HG02571 (cell line): Measurements from ENCODE around the gene AGAP1.

Source experiments
- ATAC-seq: cut with Tn5 transposase; IDR thresholded peaks from one replicate; pipeline ENCODE4 v1.9.1; 2021; ENCODE audit warnings: mild to moderate bottlenecking, moderate library complexity; ENCODE audit not compliant: unreplicated experiment

Gene AGAP1

GRCh38 chr2:236102971-236103370, 609.1 kb downstream of the AGAP1 start:
- ATAC-seq: no peak

GRCh38 chr2:236103981-236104380, 610.1 kb downstream of the AGAP1 start:
- no peak for ATAC-seq

GRCh38 chr2:236105955-236106607, 612.2 kb downstream of the AGAP1 start:
- no peak for ATAC-seq

- no peak for ATAC-seq
Measured at GRCh38 chr2:236106761-236107160, 612.9 kb downstream of the AGAP1 start.

- no peak for ATAC-seq
Measured at GRCh38 chr2:236107536-236107935, 613.7 kb downstream of the AGAP1 start.

GRCh38 chr2:236107942-236108625, 614.2 kb downstream of the AGAP1 start:
- no peak for ATAC-seq

DNA sequence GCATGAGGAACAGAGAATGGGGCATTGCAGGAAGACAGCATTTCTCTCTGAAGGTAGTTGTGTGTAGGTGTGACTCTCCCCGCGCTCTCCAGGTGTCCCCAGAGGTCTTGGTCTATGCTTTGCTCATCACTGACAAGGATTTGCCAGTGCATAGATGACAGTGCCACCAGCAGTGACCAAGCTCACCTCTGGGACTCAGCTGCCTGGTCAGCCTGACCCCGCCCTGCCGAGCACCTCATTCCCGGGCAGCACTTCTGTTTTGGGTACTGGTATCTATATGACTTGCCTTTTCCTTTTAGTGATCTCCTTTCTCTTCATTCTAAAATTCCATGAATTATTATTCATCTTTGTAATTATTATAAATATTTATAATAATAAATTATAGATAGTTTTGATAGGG, 615.2 kb downstream of the AGAP1 start:
- no peak for ATAC-seq

- no peak for ATAC-seq
Measured at GRCh38 chr2:236109473-236109872, 615.6 kb downstream of the AGAP1 start.

DNA sequence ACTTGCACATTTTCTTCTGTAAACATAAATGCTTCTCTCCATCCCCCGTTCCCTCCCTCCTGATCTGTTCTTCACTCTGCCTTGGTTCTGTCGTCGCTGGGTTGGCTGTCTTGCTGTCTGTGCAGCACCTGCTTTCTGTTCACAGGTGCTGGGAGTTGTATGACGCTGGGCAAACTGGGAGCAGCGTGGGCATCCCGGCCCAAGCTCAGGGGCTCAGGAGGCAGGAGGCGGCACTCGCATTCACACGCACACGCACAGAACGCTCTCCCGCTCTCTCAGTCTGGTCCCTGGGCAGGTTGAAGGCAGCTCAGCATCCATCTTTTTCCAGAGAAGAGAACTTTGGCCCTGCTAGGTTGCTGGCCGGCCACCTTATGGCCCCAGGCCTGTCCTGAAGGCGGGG, 618.6 kb downstream of the AGAP1 start:
- no peak for ATAC-seq

DNA sequence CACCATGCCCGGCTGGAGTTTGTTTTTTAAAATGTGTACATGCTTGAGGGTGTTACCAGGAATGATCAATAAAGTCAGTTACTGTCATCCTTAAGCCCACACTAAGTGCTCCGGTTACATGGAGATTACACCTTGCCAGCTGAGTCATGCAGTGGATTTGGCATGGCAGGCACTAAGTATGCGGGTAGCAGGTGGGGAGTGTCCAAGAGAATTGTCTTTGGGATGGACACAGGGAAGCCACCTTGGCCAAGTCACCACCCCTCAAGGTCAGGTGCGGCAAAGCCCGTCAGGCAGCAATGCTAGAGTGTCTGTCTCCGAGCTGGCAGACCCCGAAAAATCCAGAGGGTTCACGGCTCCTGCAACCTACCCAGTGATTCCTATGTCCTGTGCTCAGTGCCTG, 619.6 kb downstream of the AGAP1 start:
- ATAC-seq: no peak

DNA sequence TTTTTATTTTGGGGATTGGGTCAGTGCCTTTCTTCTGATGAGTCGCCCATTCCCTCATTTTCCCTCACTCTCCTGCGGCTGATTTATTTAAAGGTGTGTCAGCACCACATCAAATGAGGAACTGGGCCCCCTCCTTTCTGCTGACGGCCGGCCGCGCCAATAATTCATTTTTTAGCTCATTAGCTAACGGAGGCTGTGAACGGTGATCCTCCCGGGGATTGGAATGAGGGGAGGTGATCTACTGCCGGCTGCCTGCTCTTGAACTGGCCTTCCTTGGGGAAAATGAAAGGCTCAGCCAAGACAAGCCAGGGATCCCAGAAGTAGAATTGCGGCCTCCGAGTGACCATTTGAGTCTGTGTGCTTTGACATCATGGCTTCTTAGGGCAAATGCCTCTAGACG, 620.1 kb downstream of the AGAP1 start:
- ATAC-seq: no peak

GRCh38 chr2:236114959-236115358, 621.1 kb downstream of the AGAP1 start:
- no peak for ATAC-seq

GRCh38 chr2:236117401-236117800, 623.6 kb downstream of the AGAP1 start:
- no peak for ATAC-seq

DNA sequence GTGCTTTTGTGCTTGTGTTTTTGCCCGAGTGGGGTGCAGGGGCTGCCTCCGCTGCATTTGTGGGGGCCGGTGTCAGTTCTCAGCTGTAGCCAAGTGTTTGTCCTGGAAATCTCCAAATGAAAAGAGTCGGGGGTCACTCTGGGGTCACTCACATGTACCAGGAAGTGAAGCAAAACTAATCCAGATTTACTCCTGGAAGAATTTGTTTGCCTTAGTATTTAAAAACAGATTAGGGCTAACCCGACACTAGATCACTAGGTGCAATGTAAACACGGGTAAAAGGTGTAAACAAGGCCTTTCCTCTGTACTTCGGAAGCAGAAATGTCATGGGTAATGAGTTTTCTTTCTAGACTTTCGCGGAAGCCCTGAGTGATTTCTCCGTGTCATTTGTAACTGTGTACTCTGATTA, 624.0 kb downstream of the AGAP1 start:
- ATAC-seq: no peak

GRCh38 chr2:236119003-236119402, 625.2 kb downstream of the AGAP1 start:
- ATAC-seq: no peak

- no peak for ATAC-seq
Measured at GRCh38 chr2:236119476-236119875, 625.6 kb downstream of the AGAP1 start.

- ATAC-seq: no peak
Measured at GRCh38 chr2:236120141-236120601, 626.3 kb downstream of the AGAP1 start.

DNA sequence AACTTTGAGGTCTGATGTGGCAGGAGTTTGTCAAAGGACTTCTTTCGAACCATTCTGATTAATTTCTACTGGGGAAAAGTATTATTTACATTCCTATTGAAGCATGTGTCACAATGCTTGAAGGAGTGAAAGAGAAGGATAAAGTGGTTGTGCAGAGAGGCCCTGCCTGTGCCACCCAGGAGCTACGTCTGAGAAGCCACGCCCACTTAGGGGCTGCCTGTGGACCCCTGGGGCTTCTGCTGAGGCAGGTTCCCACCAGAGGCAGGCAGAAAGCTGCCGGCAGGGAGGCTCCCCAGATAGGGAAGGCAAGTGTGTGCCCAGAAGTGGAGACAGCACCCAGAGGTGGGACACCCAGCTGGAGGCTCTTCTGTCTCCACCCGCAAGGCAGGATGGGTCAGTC, 627.0 kb downstream of the AGAP1 start:
- ATAC-seq: no peak

GRCh38 chr2:236121546-236121945, 627.7 kb downstream of the AGAP1 start:
- no peak for ATAC-seq

DNA sequence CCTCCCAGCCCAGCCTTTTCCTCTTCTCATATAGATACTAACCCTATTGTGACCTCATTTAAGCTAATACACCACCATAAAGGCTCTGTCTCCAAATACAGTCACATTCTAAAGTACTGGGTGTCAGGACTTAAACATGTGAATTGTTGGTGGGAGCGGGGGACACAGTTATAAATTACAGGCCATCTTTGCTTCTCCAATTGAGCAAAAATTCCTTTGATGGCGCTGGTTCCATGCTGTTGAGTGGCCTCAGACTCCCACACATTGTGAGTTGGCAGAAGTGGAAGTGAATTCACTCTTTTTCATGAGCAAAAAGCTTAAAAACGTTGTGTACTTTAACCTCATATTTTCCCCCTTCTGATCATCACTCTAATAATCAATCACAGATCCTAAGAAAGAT, 628.4 kb downstream of the AGAP1 start:
- no peak for ATAC-seq

DNA sequence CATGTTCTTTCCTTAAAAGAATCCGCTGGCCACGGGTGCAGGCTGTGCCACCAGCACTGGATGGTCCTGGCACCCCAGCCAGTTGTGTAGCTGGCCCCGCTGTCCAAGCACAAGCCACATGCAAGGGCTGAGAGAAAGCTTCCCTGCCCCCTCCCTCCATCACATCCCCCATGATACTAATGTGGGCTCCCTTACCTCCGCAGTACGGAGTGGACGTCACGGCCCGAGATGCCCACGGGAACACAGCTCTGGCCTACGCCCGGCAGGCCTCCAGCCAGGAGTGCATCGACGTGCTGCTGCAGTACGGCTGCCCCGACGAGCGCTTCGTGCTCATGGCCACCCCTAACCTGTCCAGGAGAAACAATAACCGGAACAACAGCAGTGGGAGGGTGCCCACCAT, 629.9 kb downstream of the AGAP1 start:
- ATAC-seq: no peak

- no peak for ATAC-seq
Measured at GRCh38 chr2:236124182-236124893, 630.5 kb downstream of the AGAP1 start.
